ENCODE measurements around the gene CNTNAP2. TPM values are rescaled to one million over a fixed set of nuclear protein-coding genes. Genes with fewer than 3 reads are reported as not detected.

The CNTNAP2 gene
- total RNA-seq, 1 donor from 2014 or later: 0.59 TPM

GRCh38 chr7:146862415-146862814 is 745.8 kb downstream of the CNTNAP2 start:
- Histone ChIP-seq H3K4me3 (no peak overlapping the region), H3K27ac (no peak overlapping the region), H3K36me3 (no peaks in the 10 kb centered on the region), H3K4me1 (no peaks in the 10 kb centered on the region), H3K9me3 (no peaks in the 10 kb centered on the region), H3K27me3 (ENCODE audit: low read depth) (no peaks in the 10 kb centered on the region)
- ATAC-seq (no peak), DNase-seq (no peak)
- intact Hi-C loops (cut with DNase I): no loop called here
- TF ChIP-seq CTCF (IDR thresholded peaks at IDR 0.05): no peak

DNA sequence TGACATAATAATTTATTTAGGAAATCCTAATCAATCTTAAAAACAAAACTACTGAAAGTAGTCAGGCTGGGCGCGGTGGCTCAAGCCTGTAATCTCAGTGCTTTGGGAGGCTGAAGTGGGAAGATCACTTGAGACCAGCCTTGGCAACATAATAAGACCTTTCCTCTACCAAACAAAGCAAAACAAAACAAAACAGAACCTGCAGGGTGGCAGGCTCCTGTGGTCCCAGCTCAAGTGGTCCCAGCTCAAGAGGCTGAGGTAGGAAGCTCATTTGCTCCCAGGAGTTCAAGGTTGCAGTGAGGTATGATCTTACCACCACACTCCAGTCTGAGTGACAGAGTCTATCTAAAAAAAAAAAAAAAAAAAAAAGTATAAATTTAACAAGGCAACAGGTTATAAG is 748.0 kb downstream of the CNTNAP2 start:
- intact Hi-C loops (cut with DNase I): no loop called here
- Histone ChIP-seq H3K36me3 (no peaks in the 10 kb centered on the region), H3K4me1 (no peaks in the 10 kb centered on the region), H3K9me3 (no peaks in the 10 kb centered on the region), H3K4me3 (no peak overlapping the region), H3K27ac (no peak overlapping the region), H3K27me3 (ENCODE audit: low read depth) (no peaks in the 10 kb centered on the region)
- no peak for TF ChIP-seq CTCF (IDR thresholded peaks at IDR 0.05)
- ATAC-seq: no peak
- DNase-seq: no peak

- DNase-seq (no peak), ATAC-seq (no peak)
- H3K4me1 ChIP-seq: no peaks in the 10 kb centered on the region
- no peaks in the 10 kb centered on the region for H3K27me3 ChIP-seq (ENCODE audit: low read depth)
- no peaks in the 10 kb centered on the region for H3K9me3 ChIP-seq
- no peak overlapping the region for H3K27ac ChIP-seq
- intact Hi-C loops (cut with DNase I): no loop called here
- no peaks in the 10 kb centered on the region for H3K36me3 ChIP-seq
- TF ChIP-seq CTCF (IDR thresholded peaks at IDR 0.05): no peak
- no peak overlapping the region for H3K4me3 ChIP-seq
These were observed 749.1 kb downstream of the CNTNAP2 start for GRCh38 chr7:146865696-146866095.

DNA sequence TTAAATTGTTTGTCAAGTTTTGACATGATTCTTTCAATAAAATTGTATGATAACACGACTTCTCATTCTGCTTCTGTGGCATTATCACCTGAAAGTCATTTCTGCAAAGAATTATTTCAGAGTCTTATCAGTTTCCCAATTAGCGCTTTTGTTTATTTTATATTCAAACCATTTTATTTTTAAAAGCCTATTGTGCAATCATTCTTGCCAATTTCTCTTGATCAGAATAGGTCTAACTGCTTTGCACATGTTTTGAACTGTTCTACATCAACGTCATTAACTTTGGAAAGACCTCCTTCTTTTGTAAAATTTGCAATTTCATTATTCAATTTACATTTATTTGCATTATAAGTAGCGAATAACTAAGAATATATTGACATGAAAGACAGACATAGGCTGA is 758.1 kb downstream of the CNTNAP2 start:
- DNase-seq: no peak
- Histone ChIP-seq H3K36me3 (no peaks in the 10 kb centered on the region), H3K27me3 (ENCODE audit: low read depth) (no peaks in the 10 kb centered on the region), H3K4me3 (no peak overlapping the region), H3K27ac (no peak overlapping the region), H3K4me1 (no peaks in the 10 kb centered on the region), H3K9me3 (no peaks in the 10 kb centered on the region)
- ATAC-seq: no peak
- no peak for TF ChIP-seq CTCF (IDR thresholded peaks at IDR 0.05)
- intact Hi-C loops (cut with DNase I): no loop called here

DNA sequence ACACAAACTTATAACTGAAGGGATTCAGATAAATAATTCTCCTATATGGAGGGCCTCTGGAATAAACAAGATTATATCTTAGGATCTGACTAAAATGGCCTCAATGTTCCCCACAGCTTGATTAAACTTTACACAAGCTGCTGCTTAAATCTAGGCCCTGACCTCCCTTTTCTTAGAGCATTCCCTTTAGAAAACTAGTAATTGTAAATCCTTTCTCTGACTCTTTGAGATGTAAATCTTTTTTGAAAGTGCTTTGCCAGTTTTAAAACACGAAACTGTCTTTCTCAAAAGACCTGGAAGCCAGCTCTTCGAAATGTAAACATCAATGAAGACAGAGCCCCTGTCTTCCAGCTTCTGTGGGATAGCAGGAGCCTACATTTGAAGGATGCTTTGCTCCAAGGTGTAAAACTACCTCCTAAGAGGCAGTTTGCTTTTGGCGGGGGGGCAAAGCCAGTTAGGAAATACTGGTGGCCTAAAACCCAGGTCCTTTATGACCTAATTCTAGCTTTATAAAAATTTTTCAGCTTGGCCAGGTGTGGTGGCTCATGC is 758.7 kb downstream of the CNTNAP2 start:
- no peak overlapping the region for H3K27ac ChIP-seq
- intact Hi-C loops (cut with DNase I): no loop called here
- no peak for ATAC-seq

More for the DNA sequence above, 758.7 kb downstream of the CNTNAP2 start:
- DNase-seq: no peak
- TF ChIP-seq CTCF (IDR thresholded peaks at IDR 0.05): no peak
- Histone ChIP-seq H3K36me3 (no peaks in the 10 kb centered on the region), H3K9me3 (no peaks in the 10 kb centered on the region), H3K27me3 (ENCODE audit: low read depth) (no peaks in the 10 kb centered on the region), H3K4me1 (no peaks in the 10 kb centered on the region), H3K4me3 (no peak overlapping the region)

Data from lower lobe of right lung (tissue), 2 donors.